Anterior cingulate cortex (tissue), 58 donors: ENCODE measurements around the gene ZNF775.
"Not testable (repeated sequence)": the region's sequence is repeated elsewhere in the genome, so short reads cannot be mapped to it uniquely, and the experiment has no call there.

Source experiments
- DNase-seq, 58 donors: peaks; one replicate each; lab custom pipeline; 2025; lab: John Stamatoyannopoulos, UW

Gene ZNF775

DNA sequence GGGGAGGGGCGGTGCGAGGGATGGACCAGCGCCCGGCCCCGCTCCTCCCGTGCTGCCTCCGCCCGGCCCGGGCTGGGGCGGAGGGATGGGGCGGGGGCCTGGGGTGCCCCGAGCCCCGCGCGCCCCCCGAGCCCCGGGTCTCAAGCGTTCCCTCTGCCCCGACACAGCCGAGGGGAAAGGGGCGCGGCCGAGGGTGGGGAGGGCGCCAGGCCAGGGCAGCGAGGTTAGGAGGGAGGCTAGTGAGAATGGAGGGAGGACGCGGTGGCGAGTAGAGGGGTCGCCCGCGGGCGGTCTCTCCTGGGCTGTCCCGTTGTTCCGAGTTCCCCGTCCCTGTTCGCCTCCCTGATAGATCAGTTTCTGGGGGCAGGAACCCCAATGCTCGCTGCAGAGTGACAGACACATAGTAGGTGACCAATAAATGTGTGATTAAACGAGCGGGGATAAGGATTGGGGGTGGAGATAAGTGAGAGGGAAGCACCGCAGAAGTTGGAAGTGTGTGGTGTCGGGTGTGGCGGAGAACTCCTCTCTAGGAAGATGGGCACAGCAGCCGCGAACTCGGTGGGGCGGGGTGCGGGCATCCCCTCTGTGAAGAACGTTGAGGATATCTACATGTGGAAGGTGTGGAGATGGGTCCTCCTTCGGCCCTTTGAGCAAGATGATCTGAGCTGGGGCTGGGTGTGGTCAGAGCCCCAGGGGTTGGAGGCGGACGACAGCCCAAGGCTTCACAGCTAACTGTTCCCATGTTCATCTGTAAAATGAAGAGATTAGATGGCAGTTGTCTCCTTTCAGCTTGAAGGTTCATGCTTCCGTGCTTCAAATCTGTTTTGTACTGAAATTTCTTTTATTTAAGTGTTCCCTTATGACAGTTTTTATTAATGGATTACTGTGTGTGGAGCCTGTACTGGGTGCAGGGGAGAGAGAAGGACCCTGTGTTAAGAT is 580 bp downstream of the ZNF775 start:
- peak in 11 of 58 donors; percentile 25 to 59 (median 50) for DNase-seq

DNA sequence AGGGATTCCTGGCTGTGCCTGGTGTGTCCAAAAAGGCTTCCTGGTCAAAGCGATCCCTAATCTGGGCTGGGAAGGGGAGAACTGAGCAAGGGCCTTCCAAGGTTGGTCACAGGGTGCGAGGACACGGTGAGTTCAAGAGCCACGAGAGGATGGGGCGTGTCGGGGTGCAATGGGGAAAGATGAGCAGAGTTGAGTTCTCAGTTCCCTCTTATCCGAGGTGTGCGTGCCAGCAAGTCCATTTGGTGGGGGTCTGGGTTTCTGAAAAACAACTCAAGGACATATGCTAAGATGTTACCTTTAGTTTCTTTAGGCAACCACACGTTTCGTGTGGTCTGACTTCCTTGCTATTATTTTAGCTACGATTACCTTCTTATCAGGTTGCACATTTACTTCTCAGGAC is 1.3 kb downstream of the ZNF775 start:
- DNase-seq = no peak

GRCh38 chr7:150381096-150381495 is 2.0 kb downstream of the ZNF775 start:
- DNase-seq = no peak

DNA sequence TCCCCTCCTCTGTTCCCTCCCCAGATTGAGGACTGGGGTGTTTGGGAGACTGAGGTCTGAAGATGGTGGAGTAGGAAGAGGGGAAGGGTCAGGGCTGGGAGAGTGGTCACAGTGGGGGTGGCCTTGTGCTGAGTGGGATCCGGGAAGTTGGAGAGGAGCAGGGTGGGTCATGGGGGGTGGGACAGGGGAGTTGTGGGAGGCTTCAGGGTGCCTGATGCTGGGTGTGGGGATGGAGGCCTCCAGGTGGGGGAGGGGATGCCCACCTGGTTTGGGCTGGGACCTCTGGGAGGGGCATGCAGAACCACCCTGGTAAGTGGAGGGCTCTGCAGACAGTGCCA is 2.6 kb downstream of the ZNF775 start:
- no peak for DNase-seq

DNA sequence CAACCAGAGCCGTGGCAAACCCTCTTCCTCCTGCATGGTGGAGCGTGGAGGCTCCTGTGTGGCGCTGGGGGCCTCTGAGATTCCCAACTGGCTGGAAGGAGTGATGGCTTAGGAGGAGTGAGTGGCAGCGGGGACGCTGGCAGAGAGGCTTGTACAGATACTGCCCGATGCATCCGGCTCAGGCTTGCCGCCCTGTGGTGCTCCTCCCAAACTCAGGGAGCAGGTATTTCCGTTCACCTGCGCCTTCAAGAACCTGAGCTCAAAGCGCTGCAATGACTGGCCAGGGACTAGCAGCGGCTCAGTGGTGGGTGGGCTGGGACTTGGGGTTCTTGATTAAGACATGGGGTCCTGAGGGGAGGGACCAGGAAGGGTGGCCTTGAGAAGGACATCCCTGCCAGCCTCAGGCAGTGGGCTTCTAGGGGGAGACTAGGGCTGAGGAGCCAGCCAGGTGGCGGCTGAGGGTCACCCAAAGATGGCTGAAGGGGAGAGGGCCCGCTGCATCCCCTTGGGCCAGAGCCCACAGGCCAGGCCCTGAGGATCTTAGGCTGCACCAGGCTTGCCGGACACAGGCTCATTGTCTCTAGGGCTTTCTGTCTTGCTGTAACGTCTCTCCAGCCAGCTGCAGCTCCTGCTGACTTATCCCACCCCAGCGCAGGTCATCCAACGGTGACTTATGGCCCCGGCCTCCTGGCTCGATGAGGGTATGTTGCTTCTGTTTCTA is 3.2 kb downstream of the ZNF775 start:
- peak in 22 of 58 donors; percentile 17 to 65 (median 44) for DNase-seq

DNA sequence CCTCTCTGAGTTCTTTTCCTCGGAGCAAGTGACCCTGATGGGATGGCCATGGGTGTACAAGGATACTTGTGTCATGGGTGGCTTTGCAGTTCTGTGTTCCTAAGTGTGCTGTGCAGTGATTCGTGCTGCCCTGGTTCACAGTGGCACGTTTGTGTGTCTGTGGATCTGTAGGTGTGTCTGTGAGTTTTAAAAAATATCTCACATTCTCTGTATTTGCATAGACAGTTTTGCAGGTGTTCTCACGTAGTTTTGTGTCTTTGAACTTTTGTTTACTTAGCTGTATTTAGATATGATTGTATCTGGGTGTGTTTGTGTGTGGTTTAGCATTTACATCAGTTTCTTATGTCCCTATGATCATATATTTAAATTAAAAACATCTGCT is 3.7 kb downstream of the ZNF775 start:
- no peak for DNase-seq

- peak in 57 of 58 donors; percentile 35 to 99 (median 93) for DNase-seq
These were observed 4.7 kb downstream of the ZNF775 start for GRCh38 chr7:150383710-150384397.

- no peak for DNase-seq
These were observed 5.5 kb downstream of the ZNF775 start for GRCh38 chr7:150384406-150385301.

GRCh38 chr7:150385302-150385723 is 6.2 kb downstream of the ZNF775 start:
- DNase-seq = peak in 2 of 58 donors; percentile 28 to 52

DNA sequence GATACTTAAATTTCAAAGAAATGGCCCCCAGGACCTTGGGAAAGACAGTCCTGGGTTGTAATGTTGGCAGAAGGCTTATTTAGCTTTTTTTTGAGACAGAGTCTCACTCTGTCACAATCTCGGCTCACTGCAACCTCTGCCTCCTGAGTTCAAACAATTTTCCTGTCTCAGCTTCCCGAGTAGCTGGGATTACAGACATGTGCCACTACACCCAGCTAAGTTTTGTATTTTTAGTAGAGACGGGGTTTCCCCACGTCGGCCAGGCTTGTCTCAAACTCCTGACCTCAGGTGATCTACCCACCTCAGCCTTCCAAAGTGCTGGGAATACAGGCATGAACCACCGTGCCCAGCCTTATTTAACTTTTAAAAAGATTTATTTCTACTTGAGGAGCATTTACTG is 6.8 kb downstream of the ZNF775 start:
- DNase-seq = not testable (repeated sequence)

DNA sequence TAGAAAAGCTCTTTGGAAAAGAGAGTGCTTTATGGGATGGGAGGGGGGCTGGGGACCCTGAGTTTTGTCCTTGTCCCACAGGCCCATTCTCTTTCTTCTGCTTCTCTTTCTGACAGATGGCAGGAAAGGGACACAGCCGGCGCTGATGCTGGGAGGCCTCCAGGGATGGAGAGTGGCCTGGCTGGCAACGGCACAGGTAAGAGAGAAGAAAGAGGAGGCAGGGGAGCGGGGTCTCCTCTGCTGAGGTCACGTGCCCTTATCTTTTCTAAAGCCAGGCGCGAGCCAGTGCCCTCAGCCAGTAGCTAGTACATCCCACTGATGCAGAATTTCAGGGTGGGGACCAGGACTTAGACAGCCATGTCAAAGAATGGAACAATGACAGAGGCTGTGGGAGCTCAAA is 9.2 kb downstream of the ZNF775 start:
- no peak for DNase-seq

GRCh38 chr7:150388709-150389531 is 9.8 kb downstream of the ZNF775 start:
- DNase-seq = peak in 54 of 58 donors; percentile 32 to 90 (median 72)

DNA sequence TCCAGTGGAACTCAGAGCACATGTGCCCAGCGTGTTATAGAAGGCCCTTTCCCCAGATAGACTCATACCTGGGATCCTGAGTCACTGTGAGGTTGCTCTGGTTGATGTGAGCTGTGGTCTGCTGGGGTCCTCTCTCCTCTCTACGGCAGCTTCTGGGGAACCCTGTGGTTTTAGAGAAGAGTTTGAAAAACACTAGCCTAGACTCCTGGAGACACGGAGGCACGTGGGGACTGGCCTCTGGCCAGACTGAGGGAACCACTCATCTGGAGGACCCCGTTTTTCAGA is 10.3 kb downstream of the ZNF775 start:
- no peak for DNase-seq

DNA sequence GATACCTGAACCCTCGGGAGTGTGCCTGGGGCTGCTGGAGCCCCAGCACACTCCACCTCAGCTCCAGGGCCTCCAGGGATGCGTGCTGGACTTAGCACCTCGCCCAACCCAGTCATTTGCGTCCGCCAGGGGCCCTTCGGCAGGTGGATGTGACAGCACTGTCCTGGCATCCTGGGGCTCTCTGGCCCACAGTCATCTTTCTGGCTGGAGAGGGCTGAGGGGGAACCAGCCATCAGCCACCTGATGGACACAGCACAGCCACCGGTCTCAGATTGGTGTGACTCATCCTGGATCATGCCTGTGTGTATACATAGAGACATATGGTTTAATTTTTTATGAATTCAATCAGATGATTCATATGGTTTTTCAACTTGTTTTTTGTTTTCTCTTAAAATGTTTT is 11.1 kb downstream of the ZNF775 start:
- DNase-seq = no peak

DNA sequence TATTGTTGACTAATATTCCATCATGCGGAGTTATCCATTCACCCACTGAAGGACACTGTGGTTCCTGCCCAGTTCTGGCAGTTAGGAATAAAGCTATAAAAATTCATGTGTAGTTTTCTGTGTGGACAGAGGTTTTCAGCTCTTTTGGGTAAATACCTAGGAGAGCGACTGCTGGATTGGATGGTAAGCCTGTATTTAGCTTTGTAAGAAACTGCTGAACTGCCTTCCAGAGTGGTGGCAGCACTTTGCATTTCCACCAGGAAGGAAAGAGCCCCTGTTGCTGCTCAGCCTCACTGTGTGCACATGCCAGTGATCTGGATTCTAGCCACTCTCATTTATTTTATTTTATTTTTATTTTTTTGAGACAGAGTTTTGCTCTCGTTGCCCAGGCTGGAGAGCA is 14.2 kb downstream of the ZNF775 start:
- DNase-seq = no peak

DNA sequence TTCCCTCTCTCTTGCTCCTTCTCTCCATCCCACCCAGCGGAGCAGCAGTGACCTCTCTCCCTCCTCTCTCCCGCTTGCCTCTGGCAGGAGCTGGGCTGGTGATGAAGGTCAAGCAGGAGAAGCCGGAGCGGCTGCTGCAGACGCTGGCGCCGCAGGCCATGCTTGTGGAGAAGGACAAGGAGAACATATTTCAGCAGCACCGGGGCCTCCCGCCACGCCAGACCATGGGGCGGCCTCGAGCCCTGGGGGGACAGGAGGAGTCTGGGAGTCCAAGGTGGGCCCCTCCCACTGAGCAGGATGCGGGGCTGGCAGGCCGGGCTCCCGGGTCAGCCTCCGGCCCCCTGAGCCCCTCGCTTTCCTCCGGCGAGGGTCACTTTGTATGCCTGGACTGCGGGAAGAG is 17.3 kb downstream of the ZNF775 start:
- no peak for DNase-seq

- no peak for DNase-seq
These were observed 17.7 kb downstream of the ZNF775 start for GRCh38 chr7:150396851-150397260.

DNA sequence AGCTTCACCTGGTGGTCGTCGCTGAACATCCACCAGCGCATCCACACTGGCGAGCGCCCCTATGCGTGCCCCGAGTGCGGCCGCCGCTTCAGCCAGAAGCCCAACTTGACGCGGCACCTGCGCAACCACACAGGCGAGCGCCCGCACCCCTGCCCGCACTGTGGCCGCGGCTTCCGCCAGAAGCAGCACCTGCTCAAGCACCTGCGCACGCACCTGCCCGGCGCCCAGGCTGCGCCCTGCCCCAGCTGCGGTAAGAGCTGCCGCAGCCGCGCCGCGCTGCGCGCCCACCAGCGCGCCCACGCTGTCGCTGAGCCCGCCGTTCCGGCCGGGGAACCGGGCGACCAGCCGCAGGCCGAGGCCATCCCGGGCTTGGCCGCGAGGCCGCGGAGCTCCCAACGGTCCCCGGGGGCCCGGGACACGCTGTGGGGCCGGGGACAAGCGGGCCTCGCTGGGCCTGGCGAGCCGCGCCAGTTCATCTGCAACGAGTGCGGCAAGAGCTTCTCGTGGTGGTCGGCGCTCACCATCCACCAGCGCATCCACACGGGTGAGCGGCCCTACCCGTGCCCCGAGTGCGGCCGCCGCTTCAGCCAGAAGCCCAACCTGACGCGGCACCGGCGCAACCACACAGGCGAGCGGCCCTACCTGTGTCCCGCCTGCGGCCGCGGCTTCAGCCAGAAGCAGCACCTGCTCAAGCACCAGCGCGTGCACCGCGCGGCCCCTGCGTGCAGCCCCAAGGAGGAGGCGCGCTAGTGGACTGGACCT is 18.4 kb downstream of the ZNF775 start:
- DNase-seq = no peak
